A673 (cell line): ENCODE measurements around the gene SEC23A. TPM values are rescaled to one million over a fixed set of nuclear protein-coding genes. Genes with fewer than 3 reads are reported as not detected.

Experiments used
- BruUV-seq: library from RNA; stranded (reverse); fragments of 400-500 nt; replicated peaks from 2 replicates; lab custom pipeline; 2021; lab: Mats Ljungman, UMichigan
- CTCF ChIA-PET: fragments of 300-600 bp; sonication (Branson Sonifier 250); formaldehyde crosslinking; loops from one replicate; lab custom pipeline; 2022; ENCODE audit warnings: antibody characterized with exemption; lab: Charles Lee
- POLR2A ChIA-PET: fragments of 300-600 bp; sonication (Branson Sonifier 250); formaldehyde crosslinking; loops from one replicate; lab custom pipeline; 2022; ENCODE audit warnings: antibody characterized with exemption; ENCODE audit not compliant: low non-redundant PET; lab: Charles Lee
- DNase-seq: peaks from one replicate; pipeline ENCODE4 v3.0.0-alpha.2; 2015; ENCODE audit warnings: low spot score
- H3K27ac ChIP-seq: fragments of 200-600 bp; sonication (generic); 2 replicates; pipeline ENCODE4 v1.5.1; 2016; ENCODE audit warnings: mixed run types, low read depth, mild to moderate bottlenecking, mixed read lengths, antibody characterized with exemption, low read length; ENCODE audit not compliant: poor library complexity, severe bottlenecking
- H3K27me3 ChIP-seq: fragments of 200-600 bp; sonication (generic); replicated peaks from 2 replicates; pipeline ENCODE4 v1.6.1; 2017; ENCODE audit warnings: mixed run types, low read depth, mild to moderate bottlenecking, mixed read lengths, antibody characterized with exemption, low read length; ENCODE audit not compliant: insufficient read depth, poor library complexity
- H3K36me3 ChIP-seq: fragments of 200-600 bp; sonication (generic); 2 replicates; pipeline ENCODE4 v1.6.1; 2016; ENCODE audit warnings: mixed run types, mild to moderate bottlenecking, mixed read lengths, antibody characterized with exemption, low read length; ENCODE audit not compliant: insufficient read depth, poor library complexity, severe bottlenecking
- H3K4me1 ChIP-seq: fragments of 200-600 bp; sonication (generic); 2 replicates; pipeline ENCODE4 v1.6.1; 2017; ENCODE audit warnings: mixed run types, mild to moderate bottlenecking, mixed read lengths, antibody characterized with exemption, low read length; ENCODE audit not compliant: insufficient read depth, poor library complexity, severe bottlenecking
- H3K4me3 ChIP-seq: fragments of 200-600 bp; sonication (generic); 2 replicates; pipeline ENCODE4 v1.5.1; 2016; ENCODE audit warnings: low read depth, mixed run types, mild to moderate bottlenecking, mixed read lengths, low read length; ENCODE audit not compliant: poor library complexity, severe bottlenecking
- H3K9me3 ChIP-seq: fragments of 200-600 bp; sonication (generic); 2 replicates; pipeline ENCODE4 v1.6.1; 2016; ENCODE audit warnings: mixed run types, low read depth, mild to moderate bottlenecking, mixed read lengths, antibody characterized with exemption, low read length; ENCODE audit not compliant: poor library complexity, severe bottlenecking
- CTCF ChIP-seq: fragments of 300-800, 200-600 bp; sonication (generic); conservative IDR thresholded peaks from 2 replicates; pipeline ENCODE4 v1.5.1; 2017; ENCODE audit warnings: low read depth, mild to moderate bottlenecking, antibody characterized with exemption, low read length, moderate library complexity, mixed read lengths
- EZH2 ChIP-seq: fragments of 200-600 bp; sonication (generic); IDR thresholded peaks from 2 replicates; pipeline ENCODE4 v1.6.1; 2017; ENCODE audit warnings: borderline replicate concordance, low read depth, mild to moderate bottlenecking, mixed read lengths, antibody characterized with exemption, low read length; ENCODE audit not compliant: poor library complexity, severe bottlenecking
- intact Hi-C: fragments of 100-400 bp; cut with micrococcal nuclease; formaldehyde crosslinking; loops from one replicate; pipeline ENCODE4 v1.10.0; 2022; ENCODE audit not compliant: unreplicated experiment
- total RNA-seq: library from RNA; stranded (reverse); gene quantifications from 2 replicates; pipeline ENCODE4 v1.2.3, GENCODE V29; 2021

The SEC23A gene
- total RNA-seq, 1 experiment from 2014 or later: 61.9 TPM

- Histone ChIP-seq H3K4me1 (no peaks in the 10 kb centered on the region), H3K9me3 (no peaks in the 10 kb centered on the region), H3K27me3 (no peaks in the 10 kb centered on the region), H3K36me3 (peaks cover 45% of the 10 kb centered on the region), H3K4me3 (no peak overlapping the region), H3K27ac (no peak overlapping the region)
- CTCF ChIA-PET: interaction anchor here (0.6 kb wide), 1 partner anchor 83 kb away, joined by 3 read pairs; no protein-coding TSS in a partner anchor
- DNase-seq: no peak
- intact Hi-C loops: no loop called here
- POLR2A ChIA-PET: interaction anchor here (0.6 kb wide), 1 partner anchor 200 kb away, joined by 6 read pairs; no protein-coding TSS in a partner anchor
- no peak for TF ChIP-seq CTCF
- no peak for TF ChIP-seq EZH2
- no TSS peak for BruUV-seq
Measured at GRCh38 chr14:39094515-39094914, 8.5 kb downstream of the SEC23A start.

DNA sequence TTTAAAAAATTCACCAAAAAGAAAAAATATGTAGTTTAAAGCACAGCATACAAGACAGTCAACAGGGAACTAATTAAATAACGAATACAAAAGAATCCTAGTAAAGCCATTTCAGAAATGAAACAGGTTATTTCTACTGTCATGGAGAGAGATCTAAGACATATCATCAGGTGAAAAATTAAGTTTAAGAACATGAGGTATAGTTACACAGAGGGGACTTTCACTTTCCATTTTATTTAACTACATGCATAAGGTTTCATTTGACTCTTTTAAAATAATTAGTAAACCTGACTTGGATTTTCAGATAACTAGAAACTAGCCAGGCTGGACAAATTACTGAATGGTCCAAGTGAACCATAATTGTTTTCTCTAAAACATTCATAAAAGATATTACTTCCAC lies 11.3 kb downstream of the SEC23A start:
- ChIA-PET CTCF (no interaction called here), POLR2A (no interaction called here)
- H3K4me1 ChIP-seq: no peaks in the 10 kb centered on the region
- no peak overlapping the region for H3K27ac ChIP-seq
- H3K9me3 ChIP-seq: no peaks in the 10 kb centered on the region
- TF ChIP-seq EZH2: no peak
- no peak for TF ChIP-seq CTCF
- DNase-seq: no peak
- no TSS peak for BruUV-seq
- no peaks in the 10 kb centered on the region for H3K27me3 ChIP-seq
- intact Hi-C loops: no loop called here
- peaks cover 52% of the 10 kb centered on the region for H3K36me3 ChIP-seq
- H3K4me3 ChIP-seq: no peak overlapping the region

- Histone ChIP-seq H3K36me3 (peaks cover 55% of the 10 kb centered on the region), H3K9me3 (no peaks in the 10 kb centered on the region), H3K4me1 (no peaks in the 10 kb centered on the region), H3K27me3 (no peaks in the 10 kb centered on the region), H3K4me3 (no peak overlapping the region), H3K27ac (no peak overlapping the region)
- CTCF ChIA-PET: no interaction called here
- TF ChIP-seq EZH2: no peak
- TF ChIP-seq CTCF: no peak
- POLR2A ChIA-PET: no interaction called here
- no TSS peak for BruUV-seq
- DNase-seq: no peak
- intact Hi-C loops: no loop called here
Measured at GRCh38 chr14:39090548-39091111, 12.4 kb downstream of the SEC23A start.
